Eye (tissue), 1 donor: Measurements from ENCODE around the gene VANGL1.

ENCODE experiments used
- DNase-seq: peaks from one replicate; pipeline ENCODE4 v3.0.0-alpha.2; 2015

VANGL1 gene

DNA sequence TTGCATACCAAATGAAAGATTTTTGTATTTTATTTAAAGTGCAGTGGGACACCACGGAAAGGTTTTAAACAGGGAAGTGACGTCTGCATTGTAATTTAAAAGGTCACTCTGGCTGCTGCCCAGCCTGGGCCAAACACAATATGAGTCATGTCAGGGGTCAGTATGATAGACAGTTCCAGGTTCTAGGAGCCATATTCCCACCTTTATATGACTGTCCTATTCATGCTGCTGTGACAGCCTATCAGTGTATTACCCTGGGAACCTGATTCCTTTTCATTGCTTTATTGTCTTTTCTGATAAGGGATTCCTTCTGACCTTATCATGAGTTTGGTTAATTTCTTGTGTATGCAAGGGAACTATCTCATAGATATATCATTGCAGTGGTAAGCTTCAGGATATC is 5.3 kb downstream of the VANGL1 start:
- no peak for DNase-seq

DNA sequence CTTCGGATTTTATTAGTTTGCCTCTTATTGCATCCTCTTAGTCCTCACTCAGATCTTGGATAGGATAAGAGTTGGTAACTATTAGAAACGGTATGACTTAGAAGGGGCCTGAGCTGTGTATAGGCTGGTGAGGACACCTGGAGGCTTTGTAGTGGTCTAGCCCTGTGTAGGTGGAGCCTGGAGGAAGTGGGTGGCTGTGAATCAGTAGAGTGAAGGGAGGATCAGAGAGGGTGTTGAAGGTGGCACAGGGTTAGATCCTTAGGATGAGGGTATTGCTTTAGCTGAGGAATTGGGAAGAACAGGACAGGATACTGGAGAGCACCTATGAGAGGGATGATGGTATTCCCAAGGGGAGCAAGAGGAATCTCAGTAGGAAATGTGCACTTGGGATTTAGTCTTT is 5.7 kb downstream of the VANGL1 start:
- DNase-seq: no peak

DNA sequence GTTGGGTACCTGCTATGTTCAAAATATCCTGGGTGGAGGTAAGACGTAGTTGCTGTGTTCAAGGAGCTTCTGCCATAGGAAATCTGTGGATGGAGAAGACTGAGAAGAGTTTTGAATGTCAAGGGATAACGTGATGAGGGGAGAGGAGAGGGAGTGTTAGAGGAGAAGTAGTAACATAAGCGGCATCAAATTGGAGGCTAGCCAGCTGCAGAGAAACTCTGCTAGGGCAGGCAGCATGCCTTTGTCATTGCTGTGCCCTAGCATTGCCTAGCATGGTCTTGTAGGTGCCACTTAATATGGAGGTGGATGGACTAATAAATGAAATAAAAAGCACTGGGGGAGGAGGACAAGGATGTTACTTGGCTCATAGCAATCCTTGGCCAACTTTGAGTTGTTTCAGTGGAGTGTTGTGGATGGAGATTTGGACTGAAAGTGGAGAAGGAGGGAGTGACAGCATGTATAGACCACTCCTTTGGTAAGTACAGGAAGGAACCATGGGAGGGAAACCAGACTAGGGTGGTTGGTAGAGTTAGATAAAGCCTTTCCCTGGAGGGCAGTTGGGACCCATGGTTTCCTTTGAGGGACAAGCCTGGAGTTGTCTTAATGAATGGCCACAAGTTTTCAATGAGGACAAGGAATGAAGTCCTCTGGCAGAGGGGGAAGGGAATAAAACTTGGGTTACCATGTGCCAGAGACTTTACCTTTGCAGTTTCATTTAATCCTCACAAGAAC is 6.3 kb downstream of the VANGL1 start:
- no peak for DNase-seq

DNA sequence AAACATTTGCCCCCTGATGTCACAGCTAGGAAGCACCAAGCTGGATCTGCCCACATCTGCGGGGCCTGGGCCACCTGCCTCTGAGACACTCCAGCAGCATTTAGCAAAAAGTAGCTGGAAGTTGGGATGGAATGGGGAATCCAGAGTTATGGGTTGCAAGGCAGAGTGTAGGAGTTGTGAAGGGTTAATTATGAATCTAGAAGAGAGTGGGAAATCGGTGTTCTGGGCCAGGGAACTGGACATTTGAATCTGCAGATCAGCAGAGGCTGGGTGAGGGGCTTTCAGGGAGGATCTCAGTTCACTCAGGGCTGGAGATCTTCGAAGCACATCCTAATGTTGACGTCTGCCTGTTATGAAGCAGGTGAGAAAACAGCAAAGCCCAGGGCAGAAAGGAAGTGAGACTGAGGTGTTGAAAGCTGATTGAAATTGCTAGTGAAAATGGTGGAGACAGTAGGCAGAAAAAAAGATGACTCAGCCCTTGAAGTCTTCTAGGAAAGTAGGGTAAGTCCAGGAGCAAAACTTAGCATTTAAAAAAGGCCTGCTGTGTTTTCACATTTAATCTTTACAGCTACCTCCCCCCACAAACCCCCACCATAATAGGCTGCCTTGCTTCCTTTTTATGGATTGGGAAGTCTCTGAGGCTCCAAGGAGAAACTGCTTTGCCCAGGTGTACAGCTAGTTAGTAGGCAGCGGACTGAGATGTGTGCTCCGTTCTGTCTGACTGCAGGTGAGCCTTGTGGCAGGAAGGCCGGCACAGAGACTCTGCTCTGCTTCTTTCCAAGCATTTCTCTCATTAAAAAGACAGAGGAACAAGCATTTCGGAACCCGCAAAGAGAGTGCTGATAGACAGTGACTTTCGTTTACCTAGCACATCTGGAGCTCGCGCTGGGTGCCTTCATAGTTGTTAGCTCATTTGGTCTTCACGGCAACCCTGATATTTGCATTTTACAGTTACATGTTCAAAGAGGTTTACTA is 7.2 kb downstream of the VANGL1 start:
- DNase-seq: no peak

DNA sequence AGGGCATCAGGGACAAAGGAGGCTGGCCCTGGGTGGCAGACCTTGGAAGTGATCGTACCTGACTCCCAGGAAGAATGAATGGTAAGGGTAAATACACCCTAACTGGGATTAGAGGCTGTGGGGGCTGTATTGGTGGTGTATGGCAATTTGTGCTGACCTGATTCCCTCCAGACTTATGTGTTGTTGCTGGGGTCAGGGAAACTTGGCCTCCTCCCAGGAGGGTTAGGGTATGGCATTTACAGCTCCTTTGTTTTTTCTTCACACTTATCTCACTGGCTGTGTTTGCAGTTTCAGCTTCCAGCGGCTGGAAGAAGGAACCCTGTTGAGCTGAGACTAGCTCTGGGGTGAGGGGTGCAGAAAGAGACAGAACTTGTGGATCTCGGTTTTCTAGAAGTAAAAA is 8.2 kb downstream of the VANGL1 start:
- peak; percentile 50 for DNase-seq

DNA sequence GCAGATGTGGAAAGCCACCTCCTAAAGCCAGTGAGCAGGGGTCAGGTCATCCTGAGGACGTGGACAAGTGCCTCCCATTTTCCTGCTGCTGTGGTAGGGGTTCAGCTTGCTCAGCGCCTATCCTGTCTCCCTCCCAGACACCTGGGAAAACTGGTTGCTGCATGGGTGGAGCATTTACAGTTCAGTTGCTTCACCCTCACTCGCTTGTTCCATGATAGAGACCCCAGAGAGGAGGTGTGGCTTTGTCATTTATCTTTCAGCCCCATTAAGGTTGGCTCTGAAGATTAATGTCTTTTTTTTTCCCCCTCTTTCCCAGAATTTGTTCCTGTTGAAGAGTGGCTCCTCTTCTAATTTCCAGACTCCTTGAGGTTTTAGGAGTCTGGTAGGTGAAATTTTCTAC is 9.2 kb downstream of the VANGL1 start:
- no peak for DNase-seq

DNA sequence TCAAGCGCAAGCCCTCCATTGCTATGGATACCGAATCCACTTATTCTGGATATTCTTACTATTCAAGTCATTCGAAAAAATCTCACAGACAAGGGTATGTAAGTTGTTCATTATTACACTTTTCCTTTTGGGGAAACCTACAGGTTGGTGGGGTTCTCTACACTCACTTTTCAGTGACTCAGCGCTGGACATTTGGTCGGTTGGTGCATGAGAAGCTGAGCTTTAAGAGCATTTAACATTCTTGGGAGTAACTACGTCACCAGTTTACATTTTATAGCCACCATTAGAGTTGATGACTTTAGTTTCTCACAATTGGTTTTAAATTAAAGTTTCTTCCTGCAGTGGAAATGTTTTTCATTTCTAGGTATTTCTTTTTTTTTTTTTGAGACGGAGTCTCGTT is 9.6 kb downstream of the VANGL1 start:
- no peak for DNase-seq

DNA sequence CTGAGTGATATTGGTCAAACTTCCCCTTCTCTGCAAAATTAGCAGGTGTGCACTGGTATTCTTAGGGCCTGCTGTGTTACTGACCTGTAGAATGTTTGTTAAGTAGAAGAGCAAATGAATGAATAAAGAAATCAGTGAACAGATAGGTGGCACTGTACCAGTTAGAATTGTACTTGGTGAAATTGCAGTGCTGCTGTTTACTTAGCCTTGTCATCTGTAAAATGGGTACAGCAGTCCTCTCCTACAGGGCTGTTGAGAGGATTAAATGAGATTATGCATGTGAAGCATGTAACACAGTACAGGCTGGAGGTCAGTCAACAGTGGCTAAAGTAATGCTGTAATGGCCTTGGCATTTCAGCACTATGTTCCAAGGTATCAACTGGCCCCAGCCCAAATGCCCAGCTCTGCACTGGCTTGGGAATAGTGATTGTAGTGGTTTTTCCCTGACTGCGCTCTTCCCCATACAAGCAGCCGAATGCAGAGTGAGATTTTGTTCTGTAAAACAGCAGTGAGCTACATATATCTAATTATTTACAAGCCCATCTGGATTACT is 10.5 kb downstream of the VANGL1 start:
- no peak for DNase-seq

DNA sequence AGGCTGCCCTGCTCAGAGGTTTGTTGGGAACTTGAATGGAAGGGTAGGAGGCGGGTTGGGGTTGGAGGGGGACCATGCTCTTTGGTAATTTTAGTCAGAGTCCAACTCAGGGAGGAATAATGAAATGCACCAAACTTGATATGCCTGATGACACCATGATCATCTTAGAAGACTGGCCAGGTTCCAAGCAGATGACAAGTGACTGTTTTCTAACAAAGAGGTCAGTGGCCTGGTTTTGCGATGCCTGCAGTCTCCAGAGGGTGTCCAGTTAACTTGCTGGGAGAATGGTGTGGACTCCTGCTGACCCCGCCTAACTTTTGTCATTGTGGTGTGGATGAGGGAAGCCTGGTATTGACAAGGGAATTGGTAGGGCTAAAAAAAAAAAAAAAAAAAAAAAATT is 12.4 kb downstream of the VANGL1 start:
- DNase-seq: no peak

DNA sequence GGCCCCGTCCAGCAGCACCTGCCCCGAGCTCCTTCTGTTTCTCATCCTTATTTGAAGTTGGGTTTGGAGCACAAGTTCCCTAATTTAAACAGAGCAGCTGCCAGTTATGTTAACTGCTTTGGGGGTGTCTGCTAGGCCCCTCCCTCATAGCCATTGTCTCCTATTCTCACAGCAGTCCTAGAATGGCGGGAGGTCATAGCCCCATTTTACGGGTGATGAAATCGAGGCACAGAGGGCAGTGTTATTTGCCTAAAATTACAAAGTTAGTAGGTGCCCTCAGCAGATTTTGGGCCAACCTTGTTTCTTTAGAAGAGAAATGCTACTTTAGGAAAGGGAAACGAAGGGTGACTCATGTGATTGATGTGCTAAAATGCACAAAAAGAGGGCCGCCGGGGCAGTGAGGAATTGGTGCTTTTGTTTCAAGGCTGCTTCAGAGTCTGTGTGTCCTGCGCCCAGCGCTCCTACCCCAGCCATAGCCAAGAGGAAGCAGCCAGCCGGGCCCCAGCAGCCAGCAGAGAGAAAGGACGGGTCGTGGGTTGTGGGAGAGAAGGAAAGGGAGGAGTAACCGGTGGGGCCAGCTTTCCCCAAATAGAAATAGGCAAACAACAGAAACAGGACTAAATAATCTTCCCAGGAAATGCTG is 13.0 kb downstream of the VANGL1 start:
- no peak for DNase-seq

DNA sequence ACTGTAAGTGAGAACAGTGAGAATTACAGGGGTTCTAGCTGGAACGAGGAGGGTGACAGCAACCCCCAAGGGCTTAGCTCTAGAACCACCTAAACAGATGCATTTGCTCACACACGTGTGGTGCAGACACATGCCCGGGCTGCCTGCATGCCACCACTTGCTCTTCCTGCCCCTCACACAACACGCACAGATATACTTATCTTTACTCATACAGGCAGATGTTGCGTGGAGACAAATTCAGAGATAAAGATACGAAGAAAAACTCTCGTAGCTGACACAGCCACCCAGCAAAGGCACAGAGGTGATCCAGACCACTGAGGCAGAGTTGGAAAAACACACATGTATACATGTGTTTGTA is 13.5 kb downstream of the VANGL1 start:
- no peak for DNase-seq

DNA sequence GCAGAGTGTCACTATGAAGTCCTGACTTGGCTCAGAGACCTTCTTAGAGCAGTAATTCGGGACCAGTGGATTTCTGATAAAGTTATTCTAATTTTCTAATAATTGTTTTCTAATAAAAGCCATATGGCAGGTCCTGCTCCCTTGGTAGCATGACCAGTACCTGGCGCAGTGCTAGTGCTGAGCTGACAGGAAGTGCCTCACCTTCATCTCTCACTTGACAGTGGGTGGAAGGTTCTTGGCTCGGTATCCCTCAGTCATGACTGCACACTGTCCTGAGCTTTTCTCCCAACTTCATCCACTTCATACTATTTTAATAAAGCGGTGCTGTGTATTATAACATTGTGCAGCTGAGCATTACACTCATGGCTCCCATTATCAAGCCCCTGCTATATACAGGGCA is 14.1 kb downstream of the VANGL1 start:
- DNase-seq: no peak

DNA sequence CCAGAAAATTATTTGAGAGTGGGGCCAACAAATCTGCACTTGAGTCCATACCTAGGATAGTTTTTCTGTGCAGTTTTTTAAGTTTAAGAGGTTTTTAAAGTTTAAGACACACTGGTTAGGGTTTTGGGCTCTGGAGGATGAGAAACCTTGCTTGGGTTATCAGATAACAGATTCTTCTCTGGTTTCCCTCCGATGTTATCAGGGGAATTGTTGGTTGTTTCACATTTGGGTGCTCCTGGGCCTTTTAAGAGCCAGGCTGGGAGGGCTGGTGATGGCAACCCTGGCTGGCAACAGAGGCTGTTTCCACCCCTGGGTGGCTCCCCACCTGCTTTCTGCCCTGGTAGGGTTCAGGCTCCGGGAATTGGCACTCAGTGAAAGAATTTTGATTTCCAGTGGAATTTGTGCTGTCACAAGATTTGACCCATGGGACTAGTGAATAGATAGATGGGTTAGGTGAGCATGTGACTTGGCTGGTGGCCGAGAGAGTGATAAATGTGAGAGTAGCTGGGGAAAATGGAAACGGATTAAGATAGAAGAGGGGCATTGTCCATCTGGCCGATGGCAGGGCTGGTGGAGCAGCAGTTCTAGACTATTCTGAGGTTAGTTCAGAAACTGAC is 14.8 kb downstream of the VANGL1 start:
- DNase-seq: no peak

DNA sequence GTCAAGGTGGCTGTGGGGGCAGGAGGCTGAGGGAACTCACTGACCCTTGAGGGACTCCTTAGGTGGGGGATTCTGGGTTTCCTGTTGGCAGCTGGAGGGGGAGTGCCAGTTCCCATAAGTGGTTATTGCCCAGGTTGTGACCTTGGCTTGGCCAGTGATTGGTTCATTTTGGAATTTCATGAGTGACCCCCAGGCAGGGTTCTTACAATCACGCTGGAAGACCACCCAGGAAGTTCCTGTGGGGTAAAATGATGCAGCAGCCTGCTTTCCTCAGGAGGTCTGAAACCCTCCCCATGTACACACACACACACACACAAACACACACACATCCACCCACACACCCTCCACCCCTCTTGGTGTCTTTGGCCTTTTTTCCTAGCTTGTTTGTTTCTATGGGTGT is 16.9 kb downstream of the VANGL1 start:
- DNase-seq: no peak

DNA sequence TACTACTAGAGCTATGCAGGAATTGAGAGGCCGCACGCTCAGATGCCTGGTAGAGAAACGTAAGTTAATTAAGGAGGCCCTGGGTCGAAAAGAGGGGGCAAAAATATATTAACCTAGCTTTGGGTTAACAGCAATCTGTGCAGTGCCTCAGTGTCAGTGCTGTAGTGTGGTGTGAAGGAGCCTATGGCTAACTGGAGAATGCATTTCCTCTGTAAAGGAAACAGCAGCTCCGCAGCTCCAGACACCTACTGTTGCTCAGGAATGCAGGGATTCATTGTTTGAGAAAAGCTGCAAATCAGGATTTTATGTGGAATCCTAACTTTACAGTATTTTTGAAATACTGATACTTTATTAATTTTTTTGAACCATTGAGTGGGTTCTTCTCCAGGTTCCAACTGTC is 18.4 kb downstream of the VANGL1 start:
- no peak for DNase-seq

DNA sequence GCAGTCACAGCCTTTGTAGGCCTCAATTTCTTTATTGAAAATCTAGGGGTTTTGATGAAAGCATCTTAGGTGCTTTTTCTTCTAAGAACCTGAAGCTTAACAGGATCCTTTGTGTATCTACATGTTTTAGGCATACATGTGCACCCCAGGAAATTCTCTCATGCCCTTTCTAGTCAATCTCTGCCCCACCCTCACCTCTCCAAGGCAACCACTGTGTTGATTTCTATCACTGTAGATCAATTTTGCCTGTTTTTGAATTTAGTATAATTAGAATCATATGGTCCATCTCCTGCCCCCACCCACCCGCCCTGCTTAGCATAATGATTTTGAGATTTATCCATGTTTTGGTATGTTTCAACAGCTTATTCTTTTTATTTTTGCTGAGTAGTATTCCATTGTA is 19.4 kb downstream of the VANGL1 start:
- no peak for DNase-seq

DNA sequence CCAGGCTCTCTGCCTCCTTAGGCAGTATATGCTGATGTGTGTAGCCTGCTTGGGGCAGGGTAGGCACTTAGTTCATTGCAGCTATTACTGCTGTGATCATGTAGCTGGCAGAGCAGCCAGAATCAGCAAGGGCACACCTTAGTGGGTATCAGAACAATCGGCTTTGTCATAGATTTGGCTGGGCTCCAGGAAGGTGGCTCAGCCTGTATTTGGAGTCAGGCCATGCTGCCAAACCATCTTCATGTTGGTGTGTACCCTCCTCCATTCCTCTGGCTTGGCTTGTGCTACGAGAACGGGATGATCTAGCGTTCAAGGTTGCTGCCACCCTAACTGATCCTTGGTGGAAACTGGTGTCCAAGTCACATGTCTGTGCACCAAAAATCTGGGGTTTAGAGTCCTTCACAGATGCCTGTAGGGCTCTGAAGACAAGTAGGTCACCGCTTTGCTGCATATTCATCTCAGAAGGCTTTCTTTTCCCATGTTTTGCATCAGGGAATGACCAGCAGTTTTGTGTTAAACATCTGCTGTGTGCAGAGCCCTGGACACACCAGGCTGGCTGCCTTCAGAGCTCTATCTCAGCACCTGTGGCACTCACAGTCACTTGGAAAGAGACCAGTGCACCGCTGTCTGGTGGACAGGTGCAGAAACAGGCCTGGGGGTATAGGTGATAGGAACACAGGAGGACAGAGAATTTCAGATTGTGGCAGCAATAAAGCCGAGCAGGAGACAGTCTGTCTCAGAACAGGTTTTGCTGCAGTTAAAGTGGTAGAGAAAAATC is 23.7 kb downstream of the VANGL1 start:
- no peak for DNase-seq

DNA sequence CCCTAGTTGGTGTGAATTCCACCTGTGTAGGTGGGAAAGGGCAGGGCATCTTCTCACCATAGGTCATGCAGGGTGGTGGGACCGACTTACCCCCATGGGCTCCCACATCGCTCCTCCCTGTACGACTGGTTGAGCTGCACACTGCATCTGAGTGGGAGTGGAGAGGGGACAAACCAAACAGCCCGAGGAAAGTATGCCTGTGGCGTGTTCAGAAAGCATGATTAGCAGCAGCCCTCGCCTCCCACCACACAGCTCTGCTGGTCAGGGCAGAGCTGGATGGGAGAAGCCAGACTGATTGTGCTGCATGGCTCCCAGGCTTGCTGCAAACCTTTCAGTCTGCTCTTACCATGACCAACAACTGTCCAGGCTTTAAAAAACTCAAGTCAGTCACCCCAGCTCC is 24.4 kb downstream of the VANGL1 start:
- no peak for DNase-seq

DNA sequence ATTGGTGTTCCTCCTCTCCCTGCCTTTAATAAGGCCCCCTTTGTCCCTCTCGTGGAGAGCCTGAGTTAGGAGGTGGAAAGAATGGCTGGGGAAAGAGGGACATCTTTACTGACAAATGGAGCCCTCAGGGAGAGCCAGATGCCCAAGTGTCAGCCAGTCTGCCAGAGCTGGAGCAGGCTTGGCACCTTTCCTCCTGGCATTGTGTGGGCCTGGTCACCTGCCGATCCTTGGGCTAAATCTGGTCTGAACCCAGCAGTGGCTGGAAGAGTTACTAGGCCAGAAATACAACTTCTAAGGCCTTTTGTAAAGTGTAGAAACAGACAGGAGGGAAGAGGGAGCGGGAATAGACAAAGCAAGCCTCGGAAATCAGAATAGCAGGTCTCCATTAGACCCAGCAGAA is 24.9 kb downstream of the VANGL1 start:
- DNase-seq: no peak

DNA sequence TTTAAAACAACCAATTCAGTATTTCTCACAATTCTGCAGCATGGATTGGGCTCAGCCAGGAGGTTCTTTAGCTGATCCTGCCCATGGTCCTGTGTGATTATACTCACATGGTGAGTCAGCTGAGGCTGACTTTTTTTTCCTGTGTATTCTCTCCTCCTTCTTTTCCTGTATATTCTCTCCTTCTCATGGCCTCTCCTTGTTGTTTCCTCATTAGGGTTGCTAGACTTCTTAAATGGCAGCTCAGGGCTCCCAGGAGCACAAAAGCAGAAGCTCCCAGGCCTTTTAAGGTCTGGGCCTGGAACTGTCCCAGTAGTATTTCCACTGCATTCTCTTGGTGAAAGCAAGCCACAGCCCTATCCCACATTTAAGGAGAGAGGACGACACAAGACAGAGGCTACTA is 26.8 kb downstream of the VANGL1 start:
- DNase-seq: no peak

DNA sequence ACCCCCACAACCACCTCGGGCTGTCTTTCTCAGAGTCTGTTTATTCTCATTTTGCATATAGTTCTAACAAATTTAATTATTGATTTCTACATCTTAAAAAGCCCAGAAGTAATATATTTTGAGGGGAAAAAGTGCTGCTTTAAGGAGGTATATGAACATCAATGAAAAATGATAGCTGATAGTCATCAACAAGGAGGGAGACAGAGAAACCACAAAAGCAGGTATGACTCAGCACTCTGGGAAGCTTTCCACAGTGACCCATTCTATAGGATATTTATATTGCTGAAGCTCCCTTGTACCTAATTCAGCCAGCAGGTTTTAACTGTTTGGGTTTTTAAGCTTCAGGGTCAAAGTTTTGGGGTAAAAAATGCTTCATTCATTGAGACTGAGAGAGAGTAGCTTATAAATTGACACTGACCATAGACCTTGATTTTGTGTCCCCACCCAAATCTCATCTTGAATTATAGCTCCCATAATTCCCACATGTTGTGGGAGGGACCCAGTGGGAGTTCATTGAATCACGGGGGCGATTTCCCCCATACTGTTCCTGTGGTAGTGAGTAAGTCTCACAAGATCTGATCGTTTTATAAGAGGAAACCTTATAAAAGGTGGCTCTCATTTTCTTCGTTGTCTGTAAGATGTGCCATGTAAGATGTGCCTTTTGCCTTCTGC is 27.4 kb downstream of the VANGL1 start:
- no peak for DNase-seq

DNA sequence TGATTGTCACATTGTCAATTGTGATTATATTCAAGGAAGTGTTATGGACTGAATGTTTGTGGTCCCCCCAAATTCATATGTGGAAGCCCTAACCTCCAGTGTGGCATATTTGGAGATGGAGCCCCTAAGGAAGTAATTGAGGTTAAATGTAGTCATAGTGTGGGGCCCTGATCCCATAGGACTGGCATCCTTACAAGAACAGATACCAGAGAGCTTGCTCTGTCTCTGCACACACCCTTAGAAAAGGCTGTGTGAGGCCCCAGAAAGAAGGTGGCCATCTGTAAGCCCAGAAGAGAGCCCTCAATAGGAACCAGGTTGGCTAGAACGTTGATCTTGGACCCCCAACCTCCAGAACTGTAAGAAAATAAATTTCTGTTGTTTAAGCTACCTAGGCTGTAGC is 28.1 kb downstream of the VANGL1 start:
- no peak for DNase-seq
